ENCODE results near the gene BPIFB4. TPM values are rescaled to one million over a fixed set of nuclear protein-coding genes. Genes with fewer than 3 reads are reported as not detected.
A peak's percentile ranks its signal among the peaks of the same experiment; 100 is the strongest.
"Not testable (repeated sequence)": the region's sequence is repeated elsewhere in the genome, so short reads cannot be mapped to it uniquely, and the experiment has no call there.

Gene BPIFB4
- polyA plus RNA-seq, 6 donors from 2014 or later = not detected

DNA sequence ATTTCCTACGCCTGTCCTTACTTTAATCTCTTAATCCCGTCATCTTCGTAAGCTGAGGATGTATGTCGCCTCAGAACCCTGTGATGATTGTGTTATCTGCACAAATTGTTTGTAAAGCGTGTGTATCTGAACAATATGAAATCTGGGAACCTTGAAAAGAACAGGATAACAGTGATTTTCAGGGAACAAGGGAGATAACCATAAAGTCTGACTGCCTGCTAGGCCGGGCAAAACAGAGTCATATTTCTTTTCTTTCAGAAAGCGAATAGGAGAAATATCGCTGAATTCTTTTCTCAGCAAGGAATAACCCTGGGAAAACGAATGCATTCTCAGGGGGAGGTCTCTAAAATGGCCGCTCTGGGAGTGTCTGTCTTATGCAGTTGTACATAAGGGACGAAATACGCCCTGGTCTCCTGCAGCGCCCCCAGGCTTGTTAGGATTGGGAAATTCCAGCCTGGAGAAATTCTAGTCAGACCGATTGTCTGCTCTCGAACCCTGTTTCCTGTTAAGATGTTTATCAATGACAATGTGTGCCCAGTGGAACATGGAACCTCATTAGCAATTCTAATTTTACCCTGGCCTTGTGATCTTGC, 34.2 kb upstream of the BPIFB4 start:
- H3K27me3 Mint-ChIP-seq; ATAC-seq (ENCODE audit: low read depth in 2 of 2); DNase-seq; H3K27ac Mint-ChIP-seq; H3K4me1 Mint-ChIP-seq; H3K4me3 Mint-ChIP-seq: not testable (repeated sequence)
- H3K36me3 Mint-ChIP-seq = peaks cover 4 to 16% of the 10 kb centered on the region in 2 donors
- H3K9me3 Mint-ChIP-seq = peaks cover 13 to 36% (median 24%) of the 10 kb centered on the region in 7 donors

DNA sequence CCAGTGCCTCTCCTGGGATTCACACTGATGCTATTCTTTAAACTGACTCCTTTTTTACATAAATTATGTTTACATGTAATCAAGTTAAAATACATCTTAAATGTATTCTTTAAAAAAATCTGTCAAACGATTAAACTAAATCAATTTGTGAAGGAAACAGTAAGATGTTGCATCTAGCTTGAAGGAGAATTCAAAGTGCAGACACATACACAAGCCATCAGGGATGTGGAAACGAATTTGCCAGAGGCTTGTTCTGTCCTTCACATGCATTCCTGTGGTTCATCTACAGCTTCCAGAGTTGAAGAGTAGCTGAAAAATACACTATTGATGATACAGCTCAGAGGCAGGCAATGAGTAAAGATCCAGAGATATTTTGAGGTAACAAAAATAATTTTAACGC, 33.0 kb upstream of the BPIFB4 start:
- ATAC-seq (ENCODE audit: low read depth in 2 of 2) (no peak), DNase-seq (no peak)
- Mint-ChIP-seq H3K27me3 (no peaks in the 10 kb centered on the region), H3K4me1 (no peaks in the 10 kb centered on the region), H3K36me3 (peaks cover 4 to 16% of the 10 kb centered on the region in 2 donors), H3K9me3 (peaks cover 13 to 36% (median 24%) of the 10 kb centered on the region in 7 donors), H3K4me3 (no peak overlapping the region), H3K27ac (no peak overlapping the region)

DNA sequence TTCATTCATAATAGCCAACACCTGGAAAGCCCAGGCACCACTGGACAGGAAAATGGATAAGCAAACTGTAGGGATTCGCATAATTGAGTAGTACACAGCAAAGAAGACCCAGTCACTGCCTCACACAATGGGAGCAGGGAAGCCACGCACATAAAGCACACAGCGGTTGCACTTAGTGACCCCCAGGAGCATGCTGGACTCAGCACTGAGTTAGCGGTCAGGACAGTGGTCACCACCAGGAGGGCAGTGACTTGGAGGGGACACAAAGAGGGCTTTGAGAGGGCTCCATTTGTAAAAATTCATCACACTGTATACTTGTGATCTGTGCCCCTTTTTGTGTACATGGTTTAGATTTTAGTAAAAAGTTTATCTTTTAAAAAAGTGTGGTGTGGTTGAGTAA, 28.1 kb upstream of the BPIFB4 start:
- DNase-seq = no peak
- Mint-ChIP-seq H3K4me3 (no peak overlapping the region), H3K4me1 (no peaks in the 10 kb centered on the region), H3K27ac (peak overlapping the region in 2 of 6 donors; percentile 42 to 63), H3K36me3 (no peaks in the 10 kb centered on the region), H3K27me3 (no peaks in the 10 kb centered on the region), H3K9me3 (peaks cover 0 to 13% (median 4%) of the 10 kb centered on the region in 7 donors)
- no peak for ATAC-seq (ENCODE audit: low read depth in 2 of 2)

DNA sequence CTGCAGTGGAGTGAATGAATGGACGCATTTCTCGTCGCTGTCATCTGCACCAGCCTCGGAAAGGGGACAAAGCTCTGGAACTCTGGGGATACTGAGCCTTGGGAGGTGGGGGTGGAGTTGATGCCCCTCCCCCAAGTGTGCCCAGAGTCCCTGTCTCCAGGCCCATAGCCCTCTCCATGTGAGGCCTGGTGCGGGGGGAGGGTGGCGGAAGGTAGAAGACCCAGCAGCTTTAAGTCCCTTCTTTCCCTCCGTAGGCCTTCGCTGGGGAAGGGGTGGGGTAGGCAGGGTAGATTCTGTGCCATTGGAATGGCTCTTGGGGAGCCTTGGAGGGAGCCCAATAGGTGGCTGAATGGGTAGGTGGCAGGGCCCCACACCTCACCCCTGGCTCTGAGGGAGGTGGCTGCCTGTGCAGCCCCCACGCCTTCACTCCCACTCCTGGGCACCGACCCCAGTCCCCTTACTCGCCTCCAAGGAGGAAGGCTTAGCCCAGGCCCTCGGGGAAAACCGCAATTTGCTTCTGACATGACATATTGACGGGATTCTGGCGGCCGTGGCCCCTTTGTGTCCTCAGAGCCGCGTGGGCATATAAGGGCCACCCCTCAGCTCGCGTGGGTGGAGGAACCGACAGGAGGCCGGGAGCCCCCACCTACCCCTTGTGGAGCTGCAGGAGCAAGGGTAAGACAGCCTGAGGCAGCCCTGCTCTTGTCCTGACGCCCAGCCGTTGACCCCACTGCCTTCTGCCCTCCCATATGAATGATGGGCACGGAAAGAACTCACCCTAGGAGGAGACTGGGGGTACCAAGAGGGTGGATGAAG, 25.9 kb upstream of the BPIFB4 start, which contains the start of gene BPIFB3:
Gene BPIFB3, plus strand, starts transcription at position 613 of the 816 bp plus-strand sequence. CDS start 1,533 bp downstream, outside the sequence.
- Mint-ChIP-seq H3K27ac (peak within 1 kb of the TSS in 2 of 6 donors; percentile 26 to 28), H3K27me3 (peaks cover 0 to 9% (median 4%) of the 10 kb centered on the region in 3 donors), H3K4me1 (no peaks in the 10 kb centered on the region), H3K36me3 (no peaks in the 10 kb centered on the region), H3K4me3 (peak within 1 kb of the TSS in 1 of 8 donors; percentile 53), H3K9me3 (no peaks in the 10 kb centered on the region)
- ATAC-seq (ENCODE audit: low read depth in 2 of 2) (no peak), DNase-seq (no peak)

DNA sequence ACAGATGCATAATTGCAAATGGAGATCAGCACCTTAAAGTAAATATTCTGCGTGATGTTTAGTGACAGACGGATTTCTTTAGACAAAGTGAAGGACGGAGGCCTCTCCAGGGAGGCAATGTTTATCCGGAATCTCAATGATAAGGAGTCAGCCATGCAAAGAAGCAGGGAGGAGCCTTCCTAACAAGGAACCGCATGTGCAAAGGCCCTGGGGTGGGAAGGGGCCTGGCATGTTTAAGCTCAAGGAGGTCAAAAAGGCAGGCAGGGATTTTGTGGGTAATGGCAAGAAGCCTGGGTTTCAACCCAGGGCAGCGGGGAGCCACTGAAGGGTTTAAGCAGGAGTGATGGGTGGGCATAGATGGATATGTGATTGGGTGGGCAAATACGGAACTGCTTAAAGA, 25.1 kb upstream of the BPIFB4 start:
- Mint-ChIP-seq H3K9me3 (no peaks in the 10 kb centered on the region), H3K27ac (no peak overlapping the region), H3K36me3 (no peaks in the 10 kb centered on the region), H3K4me1 (no peaks in the 10 kb centered on the region), H3K27me3 (peaks cover 0 to 14% (median 4%) of the 10 kb centered on the region in 3 donors), H3K4me3 (peak overlapping the region in 1 of 8 donors; percentile 53)
- ATAC-seq (ENCODE audit: low read depth in 2 of 2) = no peak
- DNase-seq = no peak

DNA sequence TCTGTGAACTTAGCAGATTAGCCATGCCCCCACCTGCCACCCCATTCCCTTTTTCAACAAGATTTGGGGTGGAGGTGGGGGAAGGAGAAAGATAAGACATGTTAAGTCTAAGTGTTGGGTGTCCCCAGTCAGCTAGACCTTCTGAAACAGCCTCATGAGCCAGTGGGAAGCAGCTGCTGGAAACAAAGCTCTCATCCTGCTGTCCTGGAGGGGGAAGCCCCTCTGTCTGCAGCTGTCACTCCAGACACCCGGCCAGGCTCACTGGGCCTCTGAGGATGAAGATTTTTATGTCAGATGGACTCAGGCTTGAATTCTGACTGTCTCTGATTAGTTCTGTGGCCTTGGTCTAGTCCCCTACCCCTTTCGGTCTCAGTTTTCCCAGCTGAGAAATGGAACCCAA, 24.7 kb upstream of the BPIFB4 start:
- peaks cover 0 to 14% (median 4%) of the 10 kb centered on the region in 3 donors for H3K27me3 Mint-ChIP-seq
- H3K4me3 Mint-ChIP-seq = no peak overlapping the region
- H3K4me1 Mint-ChIP-seq = no peaks in the 10 kb centered on the region
- H3K9me3 Mint-ChIP-seq = no peaks in the 10 kb centered on the region
- DNase-seq (no peak), ATAC-seq (ENCODE audit: low read depth in 2 of 2) (no peak)
- H3K27ac Mint-ChIP-seq = no peak overlapping the region
- H3K36me3 Mint-ChIP-seq = no peaks in the 10 kb centered on the region

DNA sequence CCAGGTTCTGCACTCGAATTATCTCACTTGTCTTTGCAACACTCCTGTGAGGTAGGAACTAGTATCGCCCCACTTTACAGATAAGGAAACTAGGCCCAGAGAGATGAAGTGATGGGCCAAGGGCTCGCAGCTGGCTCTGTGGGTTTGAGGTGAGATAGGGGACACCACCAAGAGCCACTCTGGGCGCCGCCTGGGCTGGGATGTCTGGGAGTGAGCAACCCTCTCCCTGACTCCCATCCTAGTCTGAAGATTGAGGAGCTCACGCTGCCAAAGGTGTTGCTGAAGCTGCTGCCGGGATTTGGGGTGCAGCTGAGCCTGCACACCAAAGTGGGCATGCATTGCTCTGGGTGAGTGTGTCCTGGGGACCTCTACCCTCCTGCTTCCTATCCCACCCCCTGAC, 20.3 kb upstream of the BPIFB4 start:
- no peaks in the 10 kb centered on the region for H3K4me1 Mint-ChIP-seq
- no peak for DNase-seq
- no peak for ATAC-seq (ENCODE audit: low read depth in 2 of 2)
- no peaks in the 10 kb centered on the region for H3K36me3 Mint-ChIP-seq
- peak overlapping the region in 1 of 6 donors; percentile 77 for H3K27ac Mint-ChIP-seq
- no peak overlapping the region for H3K4me3 Mint-ChIP-seq
- peaks cover 0 to 14% (median 10%) of the 10 kb centered on the region in 3 donors for H3K27me3 Mint-ChIP-seq
- no peaks in the 10 kb centered on the region for H3K9me3 Mint-ChIP-seq

DNA sequence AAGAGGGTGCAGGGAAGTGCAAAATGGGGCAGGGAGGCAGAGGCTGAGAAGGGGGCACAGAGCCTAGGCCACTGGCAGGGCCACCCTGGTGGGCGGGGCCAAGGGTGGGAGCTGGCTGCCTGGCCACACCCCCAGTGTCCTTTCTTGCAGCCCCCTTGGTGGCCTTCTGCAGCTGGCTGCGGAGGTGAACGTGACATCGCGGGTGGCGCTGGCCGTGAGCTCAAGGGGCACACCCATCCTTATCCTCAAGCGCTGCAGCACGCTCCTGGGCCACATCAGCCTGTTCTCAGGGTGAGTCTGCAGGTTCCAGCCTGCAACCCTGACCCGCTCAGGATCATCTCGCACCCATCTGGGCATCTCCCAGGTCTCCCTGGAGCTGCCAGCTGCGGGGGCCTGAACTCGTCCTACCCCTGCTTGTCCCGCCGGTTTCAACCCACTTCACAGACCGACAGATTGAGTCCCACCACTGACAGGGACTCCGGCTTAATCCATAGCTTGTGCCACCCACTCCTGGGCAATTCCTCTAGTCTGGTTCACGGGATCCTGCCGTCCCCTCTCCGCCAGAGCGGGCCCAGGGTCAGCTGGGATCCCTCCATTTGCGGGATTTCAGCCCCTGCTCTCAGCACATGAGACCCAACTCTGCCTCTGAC, 19.6 kb upstream of the BPIFB4 start:
- Mint-ChIP-seq H3K4me3 (no peak overlapping the region), H3K27ac (peak overlapping the region in 2 of 6 donors; percentile 42 to 72), H3K9me3 (no peaks in the 10 kb centered on the region), H3K4me1 (no peaks in the 10 kb centered on the region), H3K27me3 (peaks cover 0 to 14% (median 10%) of the 10 kb centered on the region in 3 donors), H3K36me3 (no peaks in the 10 kb centered on the region)
- ATAC-seq (ENCODE audit: low read depth in 2 of 2) (no peak), DNase-seq (no peak)

DNA sequence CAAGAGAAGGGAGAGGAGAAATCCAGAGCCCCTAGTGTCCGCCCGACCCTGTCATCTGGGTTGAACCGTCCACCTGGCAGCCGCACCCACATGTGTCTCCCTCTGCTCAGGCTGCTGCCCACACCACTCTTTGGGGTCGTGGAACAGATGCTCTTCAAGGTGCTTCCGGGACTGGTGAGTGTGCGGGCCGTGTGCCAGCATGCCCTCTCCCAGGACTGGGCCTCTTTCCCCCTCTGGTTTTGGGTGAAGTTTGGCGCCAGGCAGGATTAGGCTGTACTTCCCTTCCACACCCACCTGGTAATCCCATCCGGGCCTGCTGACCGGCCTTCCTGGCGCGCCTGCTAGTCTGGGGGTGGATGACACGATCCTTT, 17.8 kb upstream of the BPIFB4 start:
- Mint-ChIP-seq H3K36me3 (no peaks in the 10 kb centered on the region), H3K4me1 (no peaks in the 10 kb centered on the region), H3K27ac (peak overlapping the region in 1 of 6 donors; percentile 39), H3K27me3 (peaks cover 3 to 14% (median 10%) of the 10 kb centered on the region in 3 donors), H3K4me3 (no peak overlapping the region), H3K9me3 (no peaks in the 10 kb centered on the region)
- ATAC-seq (ENCODE audit: low read depth in 2 of 2) (no peak), DNase-seq (no peak)

DNA sequence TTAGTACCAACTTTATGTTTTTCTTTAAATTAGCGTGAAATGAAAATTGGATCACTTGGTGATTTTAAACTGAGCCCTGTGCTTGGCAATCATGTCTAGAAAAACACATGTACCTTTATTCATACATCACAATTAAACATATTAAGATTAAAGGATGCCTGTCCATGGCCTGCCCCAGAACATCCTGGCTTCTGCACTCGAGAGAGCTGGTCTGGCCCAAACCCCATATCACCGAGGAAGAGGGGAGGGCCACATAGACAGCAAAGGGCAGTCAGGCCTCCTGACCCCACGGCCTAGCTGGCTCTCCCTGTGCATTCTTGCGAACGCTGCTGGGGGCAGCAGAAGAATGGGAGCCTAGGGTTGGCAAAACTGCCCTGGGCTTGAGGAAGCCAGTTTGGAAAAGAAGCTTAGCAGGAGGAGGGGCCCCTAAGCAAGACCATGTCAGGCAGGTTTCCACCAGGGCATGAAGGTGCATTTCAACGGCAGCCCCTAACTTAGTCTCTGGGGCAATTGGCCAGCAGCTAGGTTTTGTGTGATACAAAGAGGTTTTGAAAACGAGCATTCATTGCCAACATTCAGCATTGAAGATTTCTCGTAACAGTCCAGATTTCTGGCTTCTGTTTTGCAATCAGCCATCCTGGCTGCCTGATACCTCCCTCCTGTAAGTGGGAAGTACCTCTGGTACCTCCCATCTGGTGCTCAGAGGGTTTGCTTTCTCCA, 17.2 kb upstream of the BPIFB4 start:
- H3K27ac Mint-ChIP-seq = peak overlapping the region in 2 of 6 donors; percentile 39 to 69
- ATAC-seq (ENCODE audit: low read depth in 2 of 2) (no peak), DNase-seq (no peak)
- no peak overlapping the region for H3K4me3 Mint-ChIP-seq
- H3K36me3 Mint-ChIP-seq = no peaks in the 10 kb centered on the region
- no peaks in the 10 kb centered on the region for H3K9me3 Mint-ChIP-seq
- H3K4me1 Mint-ChIP-seq = no peaks in the 10 kb centered on the region
- peaks cover 3 to 14% (median 10%) of the 10 kb centered on the region in 3 donors for H3K27me3 Mint-ChIP-seq

DNA sequence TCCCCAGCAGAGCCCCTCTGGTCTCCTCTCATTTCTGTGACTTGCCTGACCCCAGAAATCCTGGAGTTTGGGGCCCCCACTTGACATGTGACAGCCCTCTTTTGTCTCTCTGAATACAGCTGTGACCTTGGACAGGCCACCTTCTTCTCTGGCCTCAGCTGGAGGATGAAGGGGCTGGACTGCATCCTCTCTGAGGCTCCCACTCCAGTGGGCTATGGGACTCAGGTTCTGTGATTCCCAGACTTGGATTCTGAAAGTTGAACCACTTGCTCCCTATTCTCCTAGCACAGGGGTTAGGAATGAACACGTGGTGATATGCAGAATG, 16.7 kb upstream of the BPIFB4 start:
- Mint-ChIP-seq H3K36me3 (no peaks in the 10 kb centered on the region), H3K9me3 (no peaks in the 10 kb centered on the region), H3K27me3 (peaks cover 3 to 12% (median 8%) of the 10 kb centered on the region in 3 donors), H3K4me3 (no peak overlapping the region), H3K27ac (peak overlapping the region in 1 of 6 donors; percentile 69), H3K4me1 (no peaks in the 10 kb centered on the region)
- no peak for DNase-seq
- ATAC-seq (ENCODE audit: low read depth in 2 of 2) = no peak

DNA sequence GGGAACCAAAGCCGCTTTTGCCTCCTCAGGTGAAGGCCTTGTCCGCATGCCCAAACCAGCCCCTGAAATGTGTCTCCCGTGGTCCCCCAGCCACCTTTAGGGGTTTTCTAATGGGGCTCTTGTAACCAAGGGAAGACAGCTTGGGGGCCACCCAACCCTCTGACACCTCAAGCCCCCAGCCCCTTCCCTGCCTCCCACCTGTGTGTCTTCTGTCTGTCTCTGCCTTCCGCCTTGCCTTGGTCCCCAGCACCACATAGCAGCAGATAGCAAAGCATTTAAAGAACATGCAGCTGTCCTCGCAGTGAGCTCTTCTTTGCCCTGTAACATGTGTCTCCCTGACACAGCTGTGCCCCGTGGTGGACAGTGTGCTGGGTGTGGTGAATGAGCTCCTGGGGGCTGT, 16.2 kb upstream of the BPIFB4 start:
- no peak overlapping the region for H3K27ac Mint-ChIP-seq
- peaks cover 3 to 7% (median 6%) of the 10 kb centered on the region in 3 donors for H3K27me3 Mint-ChIP-seq
- DNase-seq (no peak), ATAC-seq (ENCODE audit: low read depth in 2 of 2) (no peak)
- H3K36me3 Mint-ChIP-seq = no peaks in the 10 kb centered on the region
- H3K4me3 Mint-ChIP-seq = no peak overlapping the region
- H3K4me1 Mint-ChIP-seq = no peaks in the 10 kb centered on the region
- no peaks in the 10 kb centered on the region for H3K9me3 Mint-ChIP-seq

DNA sequence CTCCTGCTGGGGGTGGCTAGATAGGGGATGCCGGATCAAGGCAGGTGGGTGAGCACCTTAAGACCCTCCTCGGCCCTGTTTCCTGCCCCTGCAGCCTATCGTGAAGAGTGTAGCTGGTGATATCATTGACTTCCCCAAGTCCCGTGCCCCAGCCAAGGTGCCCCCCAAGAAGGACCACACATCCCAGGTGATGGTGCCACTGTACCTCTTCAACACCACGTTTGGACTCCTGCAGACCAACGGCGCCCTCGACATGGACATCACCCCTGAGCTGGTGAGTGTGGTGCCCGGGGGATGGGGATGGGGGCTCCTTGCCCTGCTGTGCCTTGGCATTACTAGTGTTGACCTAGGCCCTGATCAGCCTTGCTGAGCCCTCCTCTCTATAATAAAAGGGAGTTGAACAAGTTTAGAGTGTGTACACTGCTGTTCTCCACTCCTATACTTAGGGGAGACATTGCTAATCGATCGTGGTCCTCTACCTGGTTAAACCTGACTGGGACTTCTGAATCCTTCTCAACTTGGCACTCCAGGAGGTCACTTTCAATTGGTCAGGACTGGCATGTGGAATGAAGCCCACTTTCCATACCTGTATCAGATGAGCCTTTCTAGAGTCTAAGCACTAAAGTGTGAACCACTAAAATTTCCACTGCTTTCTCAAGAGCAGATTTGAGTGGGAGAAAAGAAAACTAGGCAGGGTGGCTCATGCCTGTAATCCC, 14.7 kb upstream of the BPIFB4 start:
- Mint-ChIP-seq H3K36me3 (no peaks in the 10 kb centered on the region), H3K27me3 (peaks cover 3 to 8% (median 6%) of the 10 kb centered on the region in 3 donors), H3K4me3 (no peak overlapping the region), H3K4me1 (no peaks in the 10 kb centered on the region), H3K9me3 (no peaks in the 10 kb centered on the region), H3K27ac (no peak overlapping the region)
- no peak for DNase-seq
- ATAC-seq (ENCODE audit: low read depth in 2 of 2) = no peak

Measured in naive B cell (primary cell).